Measurements from ENCODE around the gene PHF11. TPM values are rescaled to one million over a fixed set of nuclear protein-coding genes. Genes with fewer than 3 reads are reported as not detected.

Gene PHF11
- total and polyA plus RNA-seq, 2 of the 8 experiments (the other 6 are each of a cell fraction or from before 2014, with no cell fraction given): 6.1 to 8.1 TPM

GRCh38 chr13:49528161-49528560 lies 32.4 kb downstream of the PHF11 start:
- ChIA-PET CTCF (ENCODE audit: partially characterized antibody) (interaction anchor here (0.9 to 1.0 kb wide), 2 partner anchors 8 to 21 kb away, joined by 3 read pairs; no protein-coding TSS in a partner anchor), POLR2A (ENCODE audit: partially characterized antibody) (no interaction called here)
- Histone ChIP-seq H3K36me3 (ENCODE audit: control insufficient read depth in 2 of 4, insufficient read depth in 4 of 4, low read length in 3 of 4) (peaks cover 0 to 6% (median 1%) of the 10 kb centered on the region in 4 experiments; a peak in 2 of 8 replicates), H3K4me2 (ENCODE audit: insufficient read depth in 1 of 2, low read depth in 2 of 2, low read length in 2 of 2) (no peak overlapping the region), H3K4ac (replicated peaks; ENCODE audit: insufficient read length, low read depth, low read length) (no peak overlapping the region), H4K91ac (replicated peaks; ENCODE audit: insufficient read length, low read length) (no peak overlapping the region), H3K9me3 (ENCODE audit: insufficient read depth in 2 of 2, low read depth in 1 of 2, low read length in 1 of 2) (no peaks in the 10 kb centered on the region), H2BK120ac (replicated peaks; ENCODE audit: low read depth, low read length) (no peak overlapping the region), H3K27ac (ENCODE audit: low read depth, low read length) (no peak overlapping the region), H3K18ac (ENCODE audit: extremely low read depth, low read length) (no peak overlapping the region), H4K20me1 (replicated peaks in 1 of 2; ENCODE audit: control insufficient read depth in 1 of 2, insufficient read depth in 2 of 2, low read length in 2 of 2) (peaks cover 0 to 2% of the 10 kb centered on the region in 2 experiments), H3K27me3 (replicated peaks in 1 of 4; ENCODE audit: control insufficient read depth in 3 of 4, extremely low read depth in 1 of 4, insufficient read depth in 3 of 4, low read length in 3 of 4) (no peaks in the 10 kb centered on the region), H2AK5ac (ENCODE audit: low read depth, low read length) (no peak overlapping the region), H3K23ac (ENCODE audit: insufficient read length) (no peak overlapping the region), H2BK12ac (ENCODE audit: low read depth, low read length) (no peak overlapping the region), H3K23me2 (ENCODE audit: low read depth, low read length) (no peaks in the 10 kb centered on the region), H3K79me1 (ENCODE audit: low read depth, low read length) (no peaks in the 10 kb centered on the region), H4K8ac (ENCODE audit: extremely low read depth, insufficient read depth, low read length) (no peak overlapping the region), H3K4me1 (replicated peaks in 1 of 4; ENCODE audit: control insufficient read depth in 3 of 4, insufficient read depth in 4 of 4, low read length in 3 of 4) (no peaks in the 10 kb centered on the region), H2BK20ac (ENCODE audit: low read length) (no peak overlapping the region), H2AFZ (ENCODE audit: low read length) (no peak overlapping the region), H3K56ac (replicated peaks; ENCODE audit: insufficient read length, low read depth, low read length) (no peak overlapping the region), H3K9ac (replicated peaks in 1 of 4; ENCODE audit: extremely low read depth in 1 of 4, low read depth in 3 of 4, low read length in 3 of 4) (no peak overlapping the region), H2BK5ac (ENCODE audit: low read depth, low read length) (no peak overlapping the region), H3K14ac (ENCODE audit: insufficient read length) (no peak overlapping the region), H3K79me2 (ENCODE audit: control insufficient read depth in 1 of 2, insufficient read depth in 2 of 2, low read length in 2 of 2) (no peaks in the 10 kb centered on the region), H4K5ac (ENCODE audit: insufficient read length, low read depth, low read length) (no peak overlapping the region), H3K4me3 (ENCODE audit: extremely low read depth in 1 of 4, insufficient read depth in 2 of 4, low read depth in 3 of 4, low read length in 4 of 4) (no peak overlapping the region), H2BK15ac (ENCODE audit: low read length) (no peak overlapping the region)
- FAIRE-seq (no peak), DNase-seq (ENCODE audit: low read depth in 1 of 2, low spot score in 2 of 2) (no peak)
- WGBS, 2 experiments (ENCODE audit: extremely low coverage in 1 of 2, insufficient coverage in 1 of 2, insufficient read length in 1 of 2, insufficient replicate concordance in 2 of 2, low coverage in 1 of 2, low lambda C conversion rate in 2 of 2, missing lambda C conversion rate in 1 of 2): 90% methylated on average over 1 of the region's 1 CpG; no CpG with 5 or more reads in 1 of the 2 experiments
- no peak for TF ChIP-seq KDM5A (IDR thresholded peaks at IDR 0.05; ENCODE audit: low read length)
- TF ChIP-seq, protein P1, sequence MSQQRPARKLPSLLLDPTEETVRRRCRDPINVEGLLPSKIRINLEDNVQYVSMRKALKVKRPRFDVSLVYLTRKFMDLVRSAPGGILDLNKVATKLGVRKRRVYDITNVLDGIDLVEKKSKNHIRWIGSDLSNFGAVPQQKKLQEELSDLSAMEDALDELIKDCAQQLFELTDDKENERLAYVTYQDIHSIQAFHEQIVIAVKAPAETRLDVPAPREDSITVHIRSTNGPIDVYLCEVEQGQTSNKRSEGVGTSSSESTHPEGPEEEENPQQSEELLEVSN (IDR thresholded peaks at IDR 0.05): no peak
- no peak for TF ChIP-seq POLR2AphosphoS5 (IDR thresholded peaks at IDR 0.05; ENCODE audit: low read depth, low read length)
- no peak for TF ChIP-seq KDM4A (IDR thresholded peaks at IDR 0.05; ENCODE audit: low read depth, low read length, severe bottlenecking)
- no peak for TF ChIP-seq CHD2 (IDR thresholded peaks at IDR 0.05; ENCODE audit: low read length)
- TF ChIP-seq CTBP2 (IDR thresholded peaks at IDR 0.05; ENCODE audit: borderline replicate concordance, insufficient read depth, insufficient read length, low read length): no peak
- TF ChIP-seq SP2 (IDR thresholded peaks at IDR 0.05; ENCODE audit: low read length): no peak
- TF ChIP-seq TAF7 (optimal IDR thresholded peaks at IDR 0.05; ENCODE audit: borderline replicate concordance, low read depth, low read length): no peak
- TF ChIP-seq POU5F1 (IDR thresholded peaks at IDR 0.05; ENCODE audit: low read depth, low read length): no peak
- no peak for TF ChIP-seq SIN3A (conservative IDR thresholded peaks at IDR 0.05 in 1 of 2, IDR thresholded peaks at IDR 0.05 in 1 of 2; ENCODE audit: low read depth in 1 of 2, low read length in 2 of 2)
- TF ChIP-seq CTCF (IDR thresholded peaks at IDR 0.05; ENCODE audit: control extremely low read depth in 1 of 3, insufficient read depth in 1 of 3, low read depth in 1 of 3, low read length in 3 of 3): no peak
